ENCODE results near the gene ETV2.

- no peak for TF ChIP-seq RAD21 (IDR thresholded peaks at IDR 0.05; ENCODE audit: low read length)
- no peak for TF ChIP-seq CTCF (conservative IDR thresholded peaks at IDR 0.05; ENCODE audit: low read depth, low read length)
- TF ChIP-seq POLR2A (IDR thresholded peaks at IDR 0.05; ENCODE audit: low read depth, low read length): no peak
- TF ChIP-seq RFX5 (IDR thresholded peaks at IDR 0.05; ENCODE audit: low read depth, low read length): no peak
- no peak for TF ChIP-seq CHD1 (IDR thresholded peaks at IDR 0.05; ENCODE audit: low read depth, low read length)
- TF ChIP-seq BHLHE40 (IDR thresholded peaks at IDR 0.05; ENCODE audit: low read depth, low read length): no peak
Measured at GRCh38 chr19:35671818-35672217, 30.3 kb downstream of the ETV2 start.
